OCI-LY7 (cell line): ENCODE results near the gene KIRREL1.

ENCODE experiments used
- EZH2phosphoT487 ChIP-seq: fragments of 200-600 bp; sonication (generic); IDR thresholded peaks from 2 replicates; pipeline ENCODE4 v1.6.1; 2018; ENCODE audit warnings: low read depth, borderline replicate concordance, mild to moderate bottlenecking, mixed run types, antibody characterized with exemption, low read length, moderate library complexity, mixed read lengths
- TF ChIP-seq, protein P1 (sequence below): fragments of 200-600 bp; sonication (generic); conservative IDR thresholded peaks from 2 replicates; pipeline ENCODE4 v1.5.1; 2014; ENCODE audit warnings: mild to moderate bottlenecking, antibody characterized with exemption, low read length, moderate library complexity, mixed read lengths

DNA sequence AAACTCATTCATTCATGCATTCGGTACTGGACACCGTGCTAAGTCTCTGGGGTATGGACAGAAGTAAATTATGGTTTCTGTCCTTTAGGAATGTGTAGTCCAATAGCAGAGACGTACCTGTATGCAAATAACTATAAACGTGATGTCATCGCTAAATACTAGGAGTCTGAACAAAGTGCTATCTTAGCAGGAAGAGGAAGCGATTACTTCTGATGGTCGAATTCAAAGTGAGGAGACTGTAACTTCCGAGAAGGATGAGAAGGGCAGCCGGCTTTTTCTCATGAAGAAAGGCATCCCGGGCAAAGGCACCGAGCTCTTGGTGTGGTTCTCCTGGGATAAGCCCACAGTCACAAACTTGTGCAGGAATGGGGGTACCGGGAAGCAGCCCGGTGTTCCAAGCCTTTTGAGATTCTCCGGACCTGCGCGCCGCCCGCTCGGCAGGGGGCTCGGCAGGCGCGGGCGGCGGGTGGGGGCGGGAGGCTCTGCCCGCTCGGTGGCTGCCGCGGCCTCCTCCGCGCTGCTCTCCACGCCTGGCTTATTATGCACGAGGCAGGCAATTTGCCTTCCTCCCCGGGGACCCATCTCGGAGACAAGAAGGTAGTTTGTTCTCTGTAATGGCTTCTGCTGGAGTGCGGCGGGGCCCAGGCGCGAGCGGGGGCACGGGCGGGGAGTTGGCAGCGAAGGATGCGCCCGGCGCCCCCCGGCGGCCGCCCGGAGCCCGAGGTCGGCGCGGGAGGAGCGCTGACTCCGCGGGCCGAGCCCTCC is 119.7 kb downstream of the KIRREL1 start:
- TF ChIP-seq, protein P1, sequence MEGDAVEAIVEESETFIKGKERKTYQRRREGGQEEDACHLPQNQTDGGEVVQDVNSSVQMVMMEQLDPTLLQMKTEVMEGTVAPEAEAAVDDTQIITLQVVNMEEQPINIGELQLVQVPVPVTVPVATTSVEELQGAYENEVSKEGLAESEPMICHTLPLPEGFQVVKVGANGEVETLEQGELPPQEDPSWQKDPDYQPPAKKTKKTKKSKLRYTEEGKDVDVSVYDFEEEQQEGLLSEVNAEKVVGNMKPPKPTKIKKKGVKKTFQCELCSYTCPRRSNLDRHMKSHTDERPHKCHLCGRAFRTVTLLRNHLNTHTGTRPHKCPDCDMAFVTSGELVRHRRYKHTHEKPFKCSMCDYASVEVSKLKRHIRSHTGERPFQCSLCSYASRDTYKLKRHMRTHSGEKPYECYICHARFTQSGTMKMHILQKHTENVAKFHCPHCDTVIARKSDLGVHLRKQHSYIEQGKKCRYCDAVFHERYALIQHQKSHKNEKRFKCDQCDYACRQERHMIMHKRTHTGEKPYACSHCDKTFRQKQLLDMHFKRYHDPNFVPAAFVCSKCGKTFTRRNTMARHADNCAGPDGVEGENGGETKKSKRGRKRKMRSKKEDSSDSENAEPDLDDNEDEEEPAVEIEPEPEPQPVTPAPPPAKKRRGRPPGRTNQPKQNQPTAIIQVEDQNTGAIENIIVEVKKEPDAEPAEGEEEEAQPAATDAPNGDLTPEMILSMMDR: peak; percentile 76
- no peak for TF ChIP-seq EZH2phosphoT487
